ENCODE data around the gene ALOX12B. TPM values are rescaled to one million over a fixed set of nuclear protein-coding genes. Genes with fewer than 3 reads are reported as not detected.

ALOX12B gene
- total and polyA plus RNA-seq, 4 donors = not detected

- TF ChIP-seq CTCF (IDR thresholded peaks at IDR 0.05; ENCODE audit: low read depth, low read length, missing input control) = no peak
- no peak for TF ChIP-seq EGR1 (IDR thresholded peaks at IDR 0.05; ENCODE audit: low read depth in 2 of 2)
These were observed 375 bp upstream of the ALOX12B start (continued) for GRCh38 chr17:8087952-8088230.

- peaks cover 4 to 11% (median 9%) of the 10 kb centered on the region in 4 donors for H3K4me1 ChIP-seq (ENCODE audit: control insufficient read depth in 4 of 4, insufficient read depth in 4 of 4, low read length in 3 of 4)
- H3K27ac ChIP-seq (ENCODE audit: low read depth in 1 of 2, low read length in 2 of 2) = no peak overlapping the region
- 86% methylated on average over 6 of the region's 6 CpGs for WGBS
- no peak overlapping the region for H3K9ac ChIP-seq (ENCODE audit: low read depth in 1 of 2, low read length in 2 of 2)
- no peak for DNase-seq (ENCODE audit: low spot score)
- H3K36me3 ChIP-seq (ENCODE audit: control insufficient read depth in 4 of 4, insufficient read depth in 3 of 4, low read depth in 1 of 4, low read length in 3 of 4) = no peaks in the 10 kb centered on the region
- H3K4me3 ChIP-seq (ENCODE audit: low read depth in 1 of 3, low read length in 3 of 3) = no peak overlapping the region
- TF ChIP-seq REST (IDR thresholded peaks at IDR 0.05) (no peak), MAX (IDR thresholded peaks at IDR 0.05) (no peak), JUND (IDR thresholded peaks at IDR 0.05) (no peak), SP1 (IDR thresholded peaks at IDR 0.05) (no peak), NR2F2 (IDR thresholded peaks at IDR 0.05) (no peak), FOXA2 (IDR thresholded peaks at IDR 0.05) (no peak), TAF1 (conservative IDR thresholded peaks at IDR 0.05) (no peak), ATF3 (IDR thresholded peaks at IDR 0.05) (no peak), YY1 (IDR thresholded peaks at IDR 0.05) (no peak)
- no peaks in the 10 kb centered on the region for H3K9me3 ChIP-seq (ENCODE audit: control insufficient read depth in 4 of 4, low read length in 3 of 4)
- peaks cover 0 to 10% (median 4%) of the 10 kb centered on the region in 4 donors for H3K27me3 ChIP-seq (ENCODE audit: control insufficient read depth in 4 of 4, insufficient read depth in 4 of 4, low read length in 3 of 4)
These were observed 3.3 kb downstream of the ALOX12B start for GRCh38 chr17:8084250-8084649.

- WGBS = 89% methylated on average over 10 of the region's 10 CpGs
- Histone ChIP-seq H3K9ac (ENCODE audit: low read depth in 1 of 2, low read length in 2 of 2) (no peak overlapping the region), H3K27me3 (ENCODE audit: control insufficient read depth in 4 of 4, insufficient read depth in 4 of 4, low read length in 3 of 4) (peaks cover 2 to 10% (median 4%) of the 10 kb centered on the region in 4 donors), H3K9me3 (ENCODE audit: control insufficient read depth in 4 of 4, low read length in 3 of 4) (no peaks in the 10 kb centered on the region), H3K27ac (ENCODE audit: low read depth in 1 of 2, low read length in 2 of 2) (no peak overlapping the region), H3K4me3 (ENCODE audit: low read depth in 1 of 3, low read length in 3 of 3) (no peak overlapping the region), H3K4me1 (ENCODE audit: control insufficient read depth in 4 of 4, insufficient read depth in 4 of 4, low read length in 3 of 4) (peaks cover 5 to 13% (median 10%) of the 10 kb centered on the region in 4 donors), H3K36me3 (ENCODE audit: control insufficient read depth in 4 of 4, insufficient read depth in 3 of 4, low read depth in 1 of 4, low read length in 3 of 4) (no peaks in the 10 kb centered on the region)
- DNase-seq (ENCODE audit: low spot score) = no peak
- TF ChIP-seq CTCF (IDR thresholded peaks at IDR 0.05; ENCODE audit: low read depth, low read length, missing input control) = no peak
- TF ChIP-seq JUND (IDR thresholded peaks at IDR 0.05) = no peak
- TF ChIP-seq MAX (IDR thresholded peaks at IDR 0.05) = no peak
- TF ChIP-seq SP1 (IDR thresholded peaks at IDR 0.05) = no peak
- TF ChIP-seq FOXA1 (IDR thresholded peaks at IDR 0.05) = no peak
- no peak for TF ChIP-seq FOXA2 (IDR thresholded peaks at IDR 0.05)
- no peak for TF ChIP-seq YY1 (IDR thresholded peaks at IDR 0.05)
- TF ChIP-seq HNF4G (IDR thresholded peaks at IDR 0.05) = no peak
- TF ChIP-seq RAD21 (IDR thresholded peaks at IDR 0.05) = no peak
- TF ChIP-seq RXRA (IDR thresholded peaks at IDR 0.05) = no peak
- TF ChIP-seq REST (IDR thresholded peaks at IDR 0.05) = no peak
- TF ChIP-seq NR2F2 (IDR thresholded peaks at IDR 0.05) = no peak
- no peak for TF ChIP-seq ATF3 (IDR thresholded peaks at IDR 0.05)
- TF ChIP-seq GABPA (IDR thresholded peaks at IDR 0.05 in 1 of 2, conservative IDR thresholded peaks at IDR 0.05 in 1 of 2) = no peak
These were observed 5.2 kb downstream of the ALOX12B start for GRCh38 chr17:8082292-8082691.

All from liver (tissue), 9 donors.